Pancreas (tissue), 10 donors: Measurements from ENCODE around the gene CNPY3. TPM values are rescaled to one million over a fixed set of nuclear protein-coding genes. Genes with fewer than 3 reads are reported as not detected.

Experiments used
- ATAC-seq, 4 donors: fragments of 200-7000 bp; cut with Tn5 transposase; one replicate each; pipeline versions ENCODE4 v1.8.0 to v1.9.1; 2020; ENCODE audit warnings: mild to moderate bottlenecking in 4 of 4, moderate library complexity in 4 of 4
- DNase-seq, 6 donors: peaks; one replicate each; pipeline ENCODE4 v3.0.0-alpha.2; 2020
- FAIRE-seq: peaks from 2 replicates; lab custom pipeline; 2012; peaks lifted over from hg19 to GRCh38; lab: Jason Lieb, UNC
- H3K27ac ChIP-seq, 4 donors: fragments of 200-600 bp; sonication (generic); 1 replicate in 3 of 4; 2 replicates in 1 of 4; pipeline versions ENCODE4 v1.5.0 to v1.8.0; 2020
- H3K27me3 ChIP-seq, 4 donors: fragments of 200-600 bp; one replicate each; pipeline ENCODE4 v1.8.0; 2021
- H3K36me3 ChIP-seq, 3 donors: fragments of 200-600 bp; sonication (generic) in 1 of 3; one replicate each; pipeline versions ENCODE4 v1.5.0 to v1.8.0; 2020 to 2021
- H3K4me1 ChIP-seq, 3 donors: fragments of 200-600 bp; one replicate each; pipeline ENCODE4 v1.8.0; 2021
- H3K4me3 ChIP-seq, 4 donors: fragments of 200-600 bp; sonication (generic) in 2 of 4; one replicate each; pipeline versions ENCODE4 v1.5.0 to v1.8.0; 2020 to 2021
- H3K9me3 ChIP-seq, 4 donors: fragments of 200-600 bp; one replicate each; pipeline ENCODE4 v1.8.0; 2021
- CTCF ChIP-seq, 4 donors: fragments of 200-600 bp; sonication (generic) in 3 of 4; IDR thresholded peaks; one replicate each; pipeline versions ENCODE4 v1.5.0 to v1.8.0; 2021; ENCODE audit warnings: antibody characterized with exemption in 4 of 4
- WGBS, 2 donors: extraction: QIAGEN DNeasy Blood & Tissue Kit; methylation state at CpG; one replicate each; pipeline ENCODE4 v1.1.7; 2013; 5-methylcytosine and 5-hydroxymethylcytosine counted together
- intact Hi-C, 3 donors: fragments of 100-400 bp; cut with DNase I; formaldehyde crosslinking; loops; one replicate each; pipeline versions ENCODE4 v1.11.1 to v1.14.2; 2022
- polyA plus RNA-seq, 2 donors: library from polyadenylated mRNA; stranded (reverse); fragments of 200-250 nt; gene quantifications; one replicate each; pipeline ENCODE4 v1.2.3, GENCODE V29; 2013
- total RNA-seq, 6 donors: library from RNA; stranded (reverse); fragmentation: NEBNext Ultra II Directional in 4 of 6; extraction: Animal tissue kit (Norgen Biotek cat#: 25700) in 4 of 6; gene quantifications; one replicate each; pipeline versions ENCODE4 v1.2.1 to v1.2.4, GENCODE V29; 2021 to 2023
- donor health status: healthy with polysubstance abuse.
- donor health status: DM: no; HTN: no; CAD: no; lungs with moderate emphysema.
- donor health status: DM: no; HTN: no; CAD: no.
- donor health status: control.
- donor health status: control.
- donor health status: Bipolar disorder and iron deficiency.
- donor health status: DM: yes; HTN: yes; CAD: no.
- donor health status: DM: no; HTN: no; CAD: no.
- donor health status: DM: no; HTN: no; CAD: no.
- donor health status: DM: yes; HTN: yes; CAD: no.

Gene CNPY3
- total and polyA plus RNA-seq, 8 donors = 28.3 to 59.7 (median 38.1) TPM

GRCh38 chr6:42932412-42932811 lies 3.1 kb downstream of the CNPY3 start:
- Histone ChIP-seq H3K4me3 (no peak overlapping the region), H3K4me1 (peaks cover 3 to 21% (median 18%) of the 10 kb centered on the region in 3 donors), H3K36me3 (peaks cover 6 to 20% (median 7%) of the 10 kb centered on the region in 3 donors), H3K27me3 (no peaks in the 10 kb centered on the region), H3K27ac (no peak overlapping the region), H3K9me3 (no peaks in the 10 kb centered on the region)
- 84 to 87% methylated on average over 3 of the region's 3 CpGs for WGBS, 2 donors
- TF ChIP-seq CTCF (IDR thresholded peaks at IDR 0.05) = no peak
- no peak for FAIRE-seq
- DNase-seq = no peak
- intact Hi-C loops = no loop called here
- no peak for ATAC-seq

- H3K27me3 ChIP-seq = no peaks in the 10 kb centered on the region
- peaks cover 6 to 20% (median 7%) of the 10 kb centered on the region in 3 donors for H3K36me3 ChIP-seq
- 49 to 51% methylated on average over 3 of the region's 3 CpGs for WGBS, 2 donors
- FAIRE-seq (no peak), ATAC-seq (no peak), DNase-seq (no peak)
- no peaks in the 10 kb centered on the region for H3K9me3 ChIP-seq
- intact Hi-C loops = no loop called here
- H3K4me3 ChIP-seq = no peak overlapping the region
- H3K27ac ChIP-seq = peak overlapping the region in 1 of 4 donors; percentile 2
- TF ChIP-seq CTCF (IDR thresholded peaks at IDR 0.05) = no peak
- peaks cover 10 to 27% (median 26%) of the 10 kb centered on the region in 3 donors for H3K4me1 ChIP-seq
These were observed 3.9 kb downstream of the CNPY3 start for GRCh38 chr6:42933205-42933604.

GRCh38 chr6:42935322-42935721 lies 6.0 kb downstream of the CNPY3 start:
- TF ChIP-seq CTCF (IDR thresholded peaks at IDR 0.05) = no peak
- Histone ChIP-seq H3K9me3 (no peaks in the 10 kb centered on the region), H3K27ac (no peak overlapping the region), H3K27me3 (no peaks in the 10 kb centered on the region), H3K36me3 (peaks cover 6 to 20% (median 7%) of the 10 kb centered on the region in 3 donors), H3K4me3 (no peak overlapping the region), H3K4me1 (peaks cover 18 to 43% (median 34%) of the 10 kb centered on the region in 3 donors)
- no peak for DNase-seq
- ATAC-seq = no peak
- WGBS, 2 donors = 91 to 92% methylated on average over 7 of the region's 7 CpGs
- FAIRE-seq = no peak
- intact Hi-C loops = no loop called here

- Histone ChIP-seq H3K4me3 (no peak overlapping the region), H3K36me3 (peaks cover 6 to 20% (median 7%) of the 10 kb centered on the region in 3 donors), H3K27me3 (no peaks in the 10 kb centered on the region), H3K9me3 (no peaks in the 10 kb centered on the region), H3K27ac (no peak overlapping the region), H3K4me1 (peaks cover 28 to 35% (median 30%) of the 10 kb centered on the region in 3 donors)
- ATAC-seq (no peak), DNase-seq (no peak), FAIRE-seq (no peak)
- 87 to 92% methylated on average over 11 of the region's 11 CpGs for WGBS, 2 donors
- TF ChIP-seq CTCF (IDR thresholded peaks at IDR 0.05) = no peak
- intact Hi-C loops = no loop called here
These were observed 7.1 kb downstream of the CNPY3 start for GRCh38 chr6:42936398-42936797.
